AG10803 (cell line): ENCODE data around the gene TEDC2.

Experiments used
- DNase-seq: peaks from one replicate; pipeline ENCODE4 v3.0.0; 2010; ENCODE audit warnings: low read depth
- H3K4me3 ChIP-seq: 2 replicates; pipeline ENCODE4 v1.5.1; 2011; ENCODE audit warnings: mild to moderate bottlenecking, low read length, control low read depth
- CTCF ChIP-seq: conservative IDR thresholded peaks from 2 replicates; pipeline ENCODE4 v1.5.1; 2011; ENCODE audit warnings: mild to moderate bottlenecking, low read length, control low read depth, inconsistent platforms

Gene TEDC2

GRCh38 chr16:2458887-2459646 is 842 bp upstream of the TEDC2 start:
- no peak for TF ChIP-seq CTCF
- no peak for DNase-seq
- H3K4me3 ChIP-seq: peak overlapping the region; percentile 70

- no peak for DNase-seq
- H3K4me3 ChIP-seq: peak overlapping the region; percentile 57
- no peak for TF ChIP-seq CTCF
These were observed 443 bp downstream of the TEDC2 start for GRCh38 chr16:2460391-2460713.

DNA sequence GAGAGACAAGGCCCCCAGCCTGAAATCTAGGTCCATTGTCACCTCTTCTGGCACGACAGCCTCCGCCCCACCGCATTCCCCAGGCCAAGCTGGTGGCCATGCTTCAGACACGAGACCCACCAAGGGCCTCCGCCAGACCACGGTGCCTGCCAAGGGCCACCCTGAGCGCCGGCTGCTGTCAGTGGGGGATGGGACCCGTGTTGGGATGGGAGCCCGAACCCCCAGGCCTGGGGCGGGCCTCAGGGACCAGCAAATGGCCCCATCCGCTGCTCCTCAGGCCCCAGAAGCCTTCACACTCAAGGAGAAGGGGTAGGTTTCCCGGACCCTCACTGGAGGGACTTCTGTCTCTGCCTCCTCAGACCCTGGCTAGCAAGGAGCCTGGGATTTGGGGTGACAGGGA is 1.0 kb downstream of the TEDC2 start:
- no peak for DNase-seq
- no peak overlapping the region for H3K4me3 ChIP-seq
- no peak for TF ChIP-seq CTCF

DNA sequence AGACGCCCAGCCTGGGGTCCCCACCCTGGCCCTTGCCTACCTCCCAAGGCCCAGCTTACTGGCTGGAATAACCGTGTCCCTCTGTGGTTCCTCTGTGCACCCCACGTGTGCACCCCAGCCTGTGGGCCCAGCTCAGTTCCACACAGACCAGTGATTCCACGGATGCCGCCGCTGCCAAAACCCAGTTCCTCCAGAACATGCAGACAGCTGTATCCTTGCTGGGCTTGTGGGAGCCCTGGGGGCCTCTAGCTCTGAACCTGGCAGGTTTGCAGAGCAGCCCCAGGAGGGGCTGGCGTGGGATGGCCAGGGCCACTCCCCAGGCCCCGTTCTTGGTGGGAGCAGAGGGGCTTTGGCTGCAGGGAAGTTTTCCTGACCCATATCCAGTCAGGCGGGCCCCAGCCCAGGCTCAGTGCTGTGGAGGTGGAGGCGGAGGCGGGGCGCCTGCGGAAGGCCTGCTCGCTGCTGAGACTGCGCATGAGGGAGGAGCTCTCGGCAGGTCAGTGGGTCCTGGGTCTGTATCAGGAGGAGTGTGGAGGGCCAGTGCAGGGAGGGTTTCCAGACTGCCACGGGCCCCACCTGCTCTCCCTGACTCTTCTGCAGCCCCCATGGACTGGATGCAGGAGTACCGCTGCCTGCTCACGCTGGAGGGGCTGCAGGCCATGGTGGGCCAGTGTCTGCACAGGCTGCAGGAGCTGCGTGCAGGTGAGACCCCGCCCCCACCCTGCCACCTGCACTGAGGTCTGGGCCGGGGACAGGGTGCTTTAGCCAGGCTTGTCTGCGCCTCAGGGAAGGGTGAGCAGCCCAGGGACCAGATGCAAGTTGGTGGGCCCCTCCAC is 2.3 kb downstream of the TEDC2 start:
- TF ChIP-seq CTCF: no peak
- H3K4me3 ChIP-seq: no peak overlapping the region
- no peak for DNase-seq

- no peak for TF ChIP-seq CTCF
These were observed 4.4 kb downstream of the TEDC2 start for GRCh38 chr16:2464333-2464732.

DNA sequence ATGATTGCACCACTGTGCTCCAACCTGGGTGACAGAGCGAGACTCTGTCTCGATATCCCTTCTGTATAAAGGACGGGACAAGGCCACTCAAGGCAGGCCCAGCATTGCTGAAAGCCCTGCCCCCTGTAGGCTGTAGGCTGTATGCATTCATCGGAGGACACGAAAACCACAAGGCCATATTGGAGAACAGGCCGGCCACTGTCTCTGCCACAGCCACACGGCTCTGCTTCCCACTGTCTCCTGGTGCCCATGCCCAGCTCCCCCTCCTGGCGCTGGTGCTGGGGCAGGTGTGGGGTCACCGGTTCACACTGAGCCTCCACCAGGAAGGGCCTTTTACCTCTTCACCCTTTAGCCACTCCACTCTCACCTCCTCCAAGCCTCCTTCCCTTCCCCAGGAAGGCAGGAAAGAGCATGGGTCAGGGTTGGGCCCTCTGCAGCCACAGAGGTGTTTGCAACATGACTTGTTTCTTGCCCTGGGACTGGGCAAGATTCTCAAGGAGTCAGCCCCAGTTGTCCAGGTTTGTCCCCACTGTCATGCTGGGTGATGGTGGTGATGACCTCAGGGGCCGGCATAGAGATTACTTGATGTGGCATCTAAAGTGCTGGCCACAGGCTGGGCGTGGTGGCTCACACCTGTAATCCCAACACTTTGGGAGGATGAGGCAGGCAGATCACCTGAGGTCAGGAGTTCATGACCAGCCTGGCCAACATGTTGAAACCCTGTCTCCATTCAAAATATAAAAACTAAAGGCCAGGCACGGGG is 5.9 kb downstream of the TEDC2 start:
- DNase-seq: no peak
- H3K4me3 ChIP-seq: no peak overlapping the region

More at GRCh38 chr16:2464333-2464732, 4.4 kb downstream of the TEDC2 start:
- H3K4me3 ChIP-seq: no peak overlapping the region
- no peak for DNase-seq

More for the DNA sequence above, 5.9 kb downstream of the TEDC2 start:
- TF ChIP-seq CTCF: peak; percentile 22
